ENCODE results near the gene IQCM. TPM values are rescaled to one million over a fixed set of nuclear protein-coding genes. Genes with fewer than 3 reads are reported as not detected.

IQCM gene
- total RNA-seq, result not detected in 2 replicates

GRCh38 chr4:149815743-149816142 is at the start of gene IQCM:
Gene IQCM, minus strand, starts transcription at chr4:149815843. Its CDS starts 73,152 bp downstream, at chr4:149742691.
- DNase-seq (ENCODE audit: low read depth), result no peak
- TF ChIP-seq, protein P1, sequence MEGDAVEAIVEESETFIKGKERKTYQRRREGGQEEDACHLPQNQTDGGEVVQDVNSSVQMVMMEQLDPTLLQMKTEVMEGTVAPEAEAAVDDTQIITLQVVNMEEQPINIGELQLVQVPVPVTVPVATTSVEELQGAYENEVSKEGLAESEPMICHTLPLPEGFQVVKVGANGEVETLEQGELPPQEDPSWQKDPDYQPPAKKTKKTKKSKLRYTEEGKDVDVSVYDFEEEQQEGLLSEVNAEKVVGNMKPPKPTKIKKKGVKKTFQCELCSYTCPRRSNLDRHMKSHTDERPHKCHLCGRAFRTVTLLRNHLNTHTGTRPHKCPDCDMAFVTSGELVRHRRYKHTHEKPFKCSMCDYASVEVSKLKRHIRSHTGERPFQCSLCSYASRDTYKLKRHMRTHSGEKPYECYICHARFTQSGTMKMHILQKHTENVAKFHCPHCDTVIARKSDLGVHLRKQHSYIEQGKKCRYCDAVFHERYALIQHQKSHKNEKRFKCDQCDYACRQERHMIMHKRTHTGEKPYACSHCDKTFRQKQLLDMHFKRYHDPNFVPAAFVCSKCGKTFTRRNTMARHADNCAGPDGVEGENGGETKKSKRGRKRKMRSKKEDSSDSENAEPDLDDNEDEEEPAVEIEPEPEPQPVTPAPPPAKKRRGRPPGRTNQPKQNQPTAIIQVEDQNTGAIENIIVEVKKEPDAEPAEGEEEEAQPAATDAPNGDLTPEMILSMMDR (conservative IDR thresholded peaks at IDR 0.05; ENCODE audit: low read depth, low read length), result no peak
- no peak within 1 kb of the TSS for H3K4me3 ChIP-seq (ENCODE audit: low read depth, low read length)

GRCh38 chr4:149857446-149857845 is 41.8 kb upstream of the IQCM start:
- TF ChIP-seq, protein P1 (conservative IDR thresholded peaks at IDR 0.05; ENCODE audit: low read depth, low read length), result no peak
- DNase-seq (ENCODE audit: low read depth), result no peak
- H3K4me3 ChIP-seq (ENCODE audit: low read depth, low read length), result no peak overlapping the region

GRCh38 chr4:149845743-149846142 is 30.1 kb upstream of the IQCM start:
- H3K4me3 ChIP-seq (ENCODE audit: low read depth, low read length), result no peak overlapping the region
- no peak for DNase-seq (ENCODE audit: low read depth)
- TF ChIP-seq, protein P1 (conservative IDR thresholded peaks at IDR 0.05; ENCODE audit: low read depth, low read length), result no peak

DNA sequence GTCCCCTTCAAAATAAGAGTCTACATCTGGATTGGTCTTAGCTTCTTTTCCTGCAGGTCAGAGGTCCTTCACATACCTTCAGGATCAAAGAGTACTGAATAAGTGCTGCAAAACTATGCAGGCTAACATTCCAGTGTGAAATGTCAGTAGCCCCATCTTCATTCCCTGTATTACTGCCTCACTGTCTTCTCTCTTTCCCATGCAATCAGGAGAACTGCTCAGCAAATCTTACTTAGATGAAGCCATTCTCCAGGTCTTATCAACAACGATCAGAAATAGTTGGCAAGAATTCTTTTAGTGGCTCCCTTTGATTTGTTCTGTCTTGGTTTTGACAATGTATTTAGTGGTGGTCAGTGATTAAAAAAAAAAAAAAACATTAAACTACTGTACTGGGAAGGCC is 26.0 kb upstream of the IQCM start:
- TF ChIP-seq, protein P1 (conservative IDR thresholded peaks at IDR 0.05; ENCODE audit: low read depth, low read length), result no peak
- DNase-seq (ENCODE audit: low read depth), result no peak
- no peak overlapping the region for H3K4me3 ChIP-seq (ENCODE audit: low read depth, low read length)

DNA sequence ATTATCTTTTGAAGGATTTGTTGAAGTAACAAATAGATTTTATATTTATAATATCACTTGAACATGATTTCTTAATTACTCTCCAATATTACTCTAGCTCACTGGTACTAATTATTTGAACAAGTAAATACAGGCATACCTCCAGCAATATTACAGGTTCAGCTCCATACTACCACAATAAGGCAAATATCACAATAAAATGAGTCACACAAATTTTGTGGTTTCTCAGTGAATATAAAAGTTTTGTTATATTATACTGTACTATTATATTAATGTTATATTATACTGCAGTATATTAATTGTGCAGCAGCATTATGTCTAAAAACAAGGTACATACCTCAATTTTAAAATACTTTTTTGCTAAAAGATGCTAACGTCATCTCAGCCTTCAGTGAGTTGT is 22.4 kb upstream of the IQCM start:
- TF ChIP-seq, protein P1 (conservative IDR thresholded peaks at IDR 0.05; ENCODE audit: low read depth, low read length), result no peak
- no peak overlapping the region for H3K4me3 ChIP-seq (ENCODE audit: low read depth, low read length)
- DNase-seq (ENCODE audit: low read depth), result no peak

DNA sequence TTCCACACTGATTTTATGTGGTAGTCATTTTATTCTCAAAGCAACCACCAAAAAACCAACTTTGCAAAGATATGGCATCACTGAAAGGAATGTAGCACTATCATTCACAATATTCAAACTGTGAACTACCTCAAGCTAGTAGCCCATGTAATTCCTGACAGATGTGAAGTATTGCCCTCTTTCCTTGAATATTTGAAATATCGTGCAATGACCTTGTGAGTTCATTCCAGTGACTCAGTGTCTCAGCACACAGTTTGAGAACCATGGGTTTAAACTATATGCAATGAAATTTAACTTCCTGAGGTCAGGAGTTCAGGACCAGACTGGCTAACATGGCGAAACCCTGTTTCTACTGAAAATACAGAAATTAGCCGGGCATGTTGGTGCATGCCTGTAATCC is 20.9 kb upstream of the IQCM start:
- TF ChIP-seq, protein P1 (conservative IDR thresholded peaks at IDR 0.05; ENCODE audit: low read depth, low read length), result no peak
- no peak for DNase-seq (ENCODE audit: low read depth)
- no peak overlapping the region for H3K4me3 ChIP-seq (ENCODE audit: low read depth, low read length)

DNA sequence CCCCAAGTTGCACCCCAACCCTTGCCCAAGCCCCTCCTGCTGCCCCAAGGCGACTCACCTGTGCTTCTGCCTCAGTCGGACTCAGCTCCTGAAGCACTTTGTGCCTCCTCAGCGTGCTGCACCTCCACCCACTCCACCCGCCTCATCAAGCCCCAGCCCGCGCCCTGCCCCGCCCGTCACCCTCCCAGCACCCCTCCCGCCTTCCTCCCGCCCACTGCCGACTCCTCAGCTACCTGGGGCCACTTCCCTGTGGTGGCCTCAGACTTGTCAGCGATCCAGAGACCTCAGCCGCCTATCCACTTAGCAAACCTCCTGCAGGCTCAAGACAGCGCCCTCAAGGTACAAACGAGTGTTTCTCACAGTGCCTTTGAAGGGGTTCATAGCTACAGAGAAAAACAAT is 19.6 kb upstream of the IQCM start:
- H3K4me3 ChIP-seq (ENCODE audit: low read depth, low read length), result no peak overlapping the region
- DNase-seq (ENCODE audit: low read depth), result no peak
- TF ChIP-seq, protein P1 (conservative IDR thresholded peaks at IDR 0.05; ENCODE audit: low read depth, low read length), result no peak

Measured in epithelial cell of proximal tubule (primary cell).